ENCODE measurements around the gene MPZL3. TPM values are rescaled to one million over a fixed set of nuclear protein-coding genes. Genes with fewer than 3 reads are reported as not detected.

The MPZL3 gene
- total RNA-seq, 1 donor from 2014 or later, result 1.0 TPM

- Histone ChIP-seq H3K36me3 (ENCODE audit: control insufficient read depth in 3 of 3, insufficient read depth in 3 of 3, low read length in 3 of 3) (no peaks in the 10 kb centered on the region), H3K9ac (ENCODE audit: low read depth in 1 of 3, low read length in 3 of 3) (no peak overlapping the region), H3K9me3 (ENCODE audit: control insufficient read depth in 3 of 3, low read length in 3 of 3) (no peaks in the 10 kb centered on the region), H3K27ac (ENCODE audit: low read depth, low read length) (peak overlapping the region; percentile 19), H3K27me3 (ENCODE audit: control insufficient read depth in 3 of 3, insufficient read depth in 3 of 3, low read length in 3 of 3) (peaks cover 0 to 7% (median 5%) of the 10 kb centered on the region in 3 donors), H3K4me3 (ENCODE audit: low read length in 3 of 3) (no peak overlapping the region), H3K4me1 (ENCODE audit: control insufficient read depth in 3 of 3, insufficient read depth in 3 of 3, low read length in 3 of 3) (no peaks in the 10 kb centered on the region)
Observed at GRCh38 chr11:118207079-118207478, 45.1 kb downstream of the MPZL3 start.

- Histone ChIP-seq H3K9me3 (ENCODE audit: control insufficient read depth in 3 of 3, low read length in 3 of 3) (no peaks in the 10 kb centered on the region), H3K27me3 (ENCODE audit: control insufficient read depth in 3 of 3, insufficient read depth in 3 of 3, low read length in 3 of 3) (peaks cover 0 to 7% (median 5%) of the 10 kb centered on the region in 3 donors), H3K4me3 (ENCODE audit: low read length in 3 of 3) (no peak overlapping the region), H3K9ac (ENCODE audit: low read depth in 1 of 3, low read length in 3 of 3) (no peak overlapping the region), H3K36me3 (ENCODE audit: control insufficient read depth in 3 of 3, insufficient read depth in 3 of 3, low read length in 3 of 3) (no peaks in the 10 kb centered on the region), H3K27ac (ENCODE audit: low read depth, low read length) (peak overlapping the region; percentile 19), H3K4me1 (ENCODE audit: control insufficient read depth in 3 of 3, insufficient read depth in 3 of 3, low read length in 3 of 3) (no peaks in the 10 kb centered on the region)
Observed at GRCh38 chr11:118206391-118207031, 45.7 kb downstream of the MPZL3 start.

DNA sequence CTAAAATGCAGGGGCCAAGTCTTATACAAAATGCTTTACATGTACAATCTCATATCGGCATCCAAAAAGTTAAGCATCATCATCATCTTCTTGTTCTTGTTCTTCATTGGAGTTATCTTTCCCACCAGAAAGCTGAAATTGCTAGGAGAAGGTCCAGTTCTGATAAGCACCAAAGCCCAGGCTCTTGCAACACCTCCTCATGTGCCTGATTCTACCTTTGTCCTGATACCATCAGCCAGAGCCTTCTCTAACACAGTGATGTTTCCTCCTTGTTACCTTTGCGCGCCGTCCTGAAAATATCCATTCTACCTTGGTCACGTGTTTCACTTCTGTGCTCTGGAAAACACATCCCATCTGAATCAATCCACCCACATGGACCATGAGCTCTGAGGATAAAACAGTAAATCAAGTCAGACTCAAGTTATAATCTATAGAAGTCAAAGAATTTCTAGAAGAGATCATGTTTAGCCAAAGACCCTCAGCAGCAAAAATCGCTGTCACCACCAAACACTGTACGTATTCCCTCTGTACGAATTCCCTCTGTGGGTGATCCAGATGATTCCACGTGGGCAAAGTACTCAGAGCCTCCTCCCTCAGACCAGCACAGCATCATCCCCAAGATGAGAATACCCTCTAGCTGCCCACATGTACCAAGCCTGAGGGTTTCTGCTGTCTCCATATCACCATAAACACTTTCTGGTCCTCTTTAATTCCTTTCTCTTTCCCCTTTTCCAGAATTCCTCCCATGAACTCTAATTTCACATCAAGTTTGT is 46.4 kb downstream of the MPZL3 start:
- Histone ChIP-seq H3K4me1 (ENCODE audit: control insufficient read depth in 3 of 3, insufficient read depth in 3 of 3, low read length in 3 of 3) (no peaks in the 10 kb centered on the region), H3K36me3 (ENCODE audit: control insufficient read depth in 3 of 3, insufficient read depth in 3 of 3, low read length in 3 of 3) (no peaks in the 10 kb centered on the region), H3K9ac (ENCODE audit: low read depth in 1 of 3, low read length in 3 of 3) (no peak overlapping the region), H3K27ac (ENCODE audit: low read depth, low read length) (peak overlapping the region; percentile 19), H3K9me3 (ENCODE audit: control insufficient read depth in 3 of 3, low read length in 3 of 3) (no peaks in the 10 kb centered on the region), H3K27me3 (ENCODE audit: control insufficient read depth in 3 of 3, insufficient read depth in 3 of 3, low read length in 3 of 3) (peaks cover 0 to 7% (median 5%) of the 10 kb centered on the region in 3 donors), H3K4me3 (ENCODE audit: low read length in 3 of 3) (no peak overlapping the region)

GRCh38 chr11:118202599-118203422 is 49.4 kb downstream of the MPZL3 start:
- Histone ChIP-seq H3K27me3 (ENCODE audit: control insufficient read depth in 3 of 3, insufficient read depth in 3 of 3, low read length in 3 of 3) (peaks cover 0 to 3% (median 0%) of the 10 kb centered on the region in 3 donors), H3K4me3 (ENCODE audit: low read length in 3 of 3) (no peak overlapping the region), H3K9me3 (ENCODE audit: control insufficient read depth in 3 of 3, low read length in 3 of 3) (no peaks in the 10 kb centered on the region), H3K4me1 (ENCODE audit: control insufficient read depth in 3 of 3, insufficient read depth in 3 of 3, low read length in 3 of 3) (no peaks in the 10 kb centered on the region), H3K27ac (ENCODE audit: low read depth, low read length) (no peak overlapping the region), H3K36me3 (ENCODE audit: control insufficient read depth in 3 of 3, insufficient read depth in 3 of 3, low read length in 3 of 3) (no peaks in the 10 kb centered on the region), H3K9ac (ENCODE audit: low read depth in 1 of 3, low read length in 3 of 3) (no peak overlapping the region)

- H3K4me3 ChIP-seq (ENCODE audit: low read length in 3 of 3), result no peak overlapping the region
- no peak overlapping the region for H3K9ac ChIP-seq (ENCODE audit: low read depth in 1 of 3, low read length in 3 of 3)
- H3K36me3 ChIP-seq (ENCODE audit: control insufficient read depth in 3 of 3, insufficient read depth in 3 of 3, low read length in 3 of 3), result no peaks in the 10 kb centered on the region
- no peaks in the 10 kb centered on the region for H3K4me1 ChIP-seq (ENCODE audit: control insufficient read depth in 3 of 3, insufficient read depth in 3 of 3, low read length in 3 of 3)
- H3K27ac ChIP-seq (ENCODE audit: low read depth, low read length), result no peak overlapping the region
- H3K9me3 ChIP-seq (ENCODE audit: control insufficient read depth in 3 of 3, low read length in 3 of 3), result no peaks in the 10 kb centered on the region
- H3K27me3 ChIP-seq (ENCODE audit: control insufficient read depth in 3 of 3, insufficient read depth in 3 of 3, low read length in 3 of 3), result no peaks in the 10 kb centered on the region
Observed at GRCh38 chr11:118201966-118202365, 50.2 kb downstream of the MPZL3 start.

GRCh38 chr11:118200901-118201680 is 51.1 kb downstream of the MPZL3 start:
- no peak overlapping the region for H3K9ac ChIP-seq (ENCODE audit: low read depth in 1 of 3, low read length in 3 of 3)
- H3K27me3 ChIP-seq (ENCODE audit: control insufficient read depth in 3 of 3, insufficient read depth in 3 of 3, low read length in 3 of 3), result no peaks in the 10 kb centered on the region
- no peak overlapping the region for H3K4me3 ChIP-seq (ENCODE audit: low read length in 3 of 3)
- H3K9me3 ChIP-seq (ENCODE audit: control insufficient read depth in 3 of 3, low read length in 3 of 3), result no peaks in the 10 kb centered on the region
- no peaks in the 10 kb centered on the region for H3K36me3 ChIP-seq (ENCODE audit: control insufficient read depth in 3 of 3, insufficient read depth in 3 of 3, low read length in 3 of 3)
- no peak overlapping the region for H3K27ac ChIP-seq (ENCODE audit: low read depth, low read length)
- no peaks in the 10 kb centered on the region for H3K4me1 ChIP-seq (ENCODE audit: control insufficient read depth in 3 of 3, insufficient read depth in 3 of 3, low read length in 3 of 3)

GRCh38 chr11:118200497-118200896 is 51.7 kb downstream of the MPZL3 start:
- Histone ChIP-seq H3K4me1 (ENCODE audit: control insufficient read depth in 3 of 3, insufficient read depth in 3 of 3, low read length in 3 of 3) (peaks cover 2% of the 10 kb centered on the region in 3 donors), H3K27ac (ENCODE audit: low read depth, low read length) (no peak overlapping the region), H3K36me3 (ENCODE audit: control insufficient read depth in 3 of 3, insufficient read depth in 3 of 3, low read length in 3 of 3) (no peaks in the 10 kb centered on the region), H3K27me3 (ENCODE audit: control insufficient read depth in 3 of 3, insufficient read depth in 3 of 3, low read length in 3 of 3) (no peaks in the 10 kb centered on the region), H3K9ac (ENCODE audit: low read depth in 1 of 3, low read length in 3 of 3) (no peak overlapping the region), H3K4me3 (ENCODE audit: low read length in 3 of 3) (no peak overlapping the region), H3K9me3 (ENCODE audit: control insufficient read depth in 3 of 3, low read length in 3 of 3) (no peaks in the 10 kb centered on the region)

DNA sequence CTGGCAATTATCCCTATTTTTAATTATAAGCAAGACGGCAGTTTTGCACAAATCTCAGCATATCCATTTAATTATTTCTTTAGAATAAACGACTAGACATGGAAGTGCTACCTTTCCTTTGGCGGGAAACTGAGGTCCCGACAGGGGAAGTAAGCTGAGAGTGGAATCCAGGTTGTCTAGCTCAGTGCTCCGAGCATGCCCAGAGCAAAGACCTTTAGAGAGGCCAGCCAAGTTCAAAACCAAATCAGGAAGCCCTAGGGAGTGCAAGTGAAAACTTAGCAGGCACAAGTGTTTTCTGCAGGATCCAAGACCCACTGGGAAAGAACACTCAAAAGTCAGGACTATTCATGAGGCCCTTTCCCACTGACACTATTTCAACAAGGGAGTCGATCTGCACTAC is 53.0 kb downstream of the MPZL3 start:
- H3K27me3 ChIP-seq (ENCODE audit: control insufficient read depth in 3 of 3, insufficient read depth in 3 of 3, low read length in 3 of 3), result no peaks in the 10 kb centered on the region
- H3K9me3 ChIP-seq (ENCODE audit: control insufficient read depth in 3 of 3, low read length in 3 of 3), result no peaks in the 10 kb centered on the region
- H3K27ac ChIP-seq (ENCODE audit: low read depth, low read length), result no peak overlapping the region
- no peak overlapping the region for H3K9ac ChIP-seq (ENCODE audit: low read depth in 1 of 3, low read length in 3 of 3)
- H3K4me1 ChIP-seq (ENCODE audit: control insufficient read depth in 3 of 3, insufficient read depth in 3 of 3, low read length in 3 of 3), result peaks cover 15 to 16% (median 16%) of the 10 kb centered on the region in 3 donors
- H3K36me3 ChIP-seq (ENCODE audit: control insufficient read depth in 3 of 3, insufficient read depth in 3 of 3, low read length in 3 of 3), result no peaks in the 10 kb centered on the region
- H3K4me3 ChIP-seq (ENCODE audit: low read length in 3 of 3), result no peak overlapping the region

DNA sequence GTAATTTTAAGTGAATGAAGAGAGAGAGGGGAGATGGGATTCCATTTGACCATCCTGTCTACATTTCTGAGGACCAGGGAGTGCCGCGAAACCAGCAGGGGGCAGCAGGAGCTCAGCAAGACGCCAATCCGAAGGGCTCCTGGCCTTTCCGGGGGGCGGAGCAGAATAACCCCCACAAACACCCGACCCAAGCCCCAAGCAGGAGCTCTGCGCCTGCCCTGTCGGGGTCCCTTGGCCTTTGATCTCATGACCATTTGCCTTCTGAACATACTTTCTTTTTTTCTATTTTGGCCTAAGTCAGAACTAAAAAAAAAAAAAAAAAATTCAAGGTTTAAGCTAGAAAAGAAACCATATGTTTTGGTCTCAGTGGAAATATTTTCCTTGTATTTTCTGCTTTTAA is 53.8 kb downstream of the MPZL3 start:
- no peak overlapping the region for H3K27ac ChIP-seq (ENCODE audit: low read depth, low read length)
- H3K9me3 ChIP-seq (ENCODE audit: control insufficient read depth in 3 of 3, low read length in 3 of 3), result no peaks in the 10 kb centered on the region
- H3K36me3 ChIP-seq (ENCODE audit: control insufficient read depth in 3 of 3, insufficient read depth in 3 of 3, low read length in 3 of 3), result no peaks in the 10 kb centered on the region
- no peaks in the 10 kb centered on the region for H3K27me3 ChIP-seq (ENCODE audit: control insufficient read depth in 3 of 3, insufficient read depth in 3 of 3, low read length in 3 of 3)
- H3K9ac ChIP-seq (ENCODE audit: low read depth in 1 of 3, low read length in 3 of 3), result peak overlapping the region in 2 of 3 donors; percentile 34 to 55
- H3K4me3 ChIP-seq (ENCODE audit: low read length in 3 of 3), result peak overlapping the region; percentile 24 to 37 (median 34)
- peaks cover 17 to 21% (median 20%) of the 10 kb centered on the region in 3 donors for H3K4me1 ChIP-seq (ENCODE audit: control insufficient read depth in 3 of 3, insufficient read depth in 3 of 3, low read length in 3 of 3)
